HCT116 (cell line): ENCODE data around the gene CNBD2. TPM values are rescaled to one million over a fixed set of nuclear protein-coding genes. Genes with fewer than 3 reads are reported as not detected.

ENCODE experiments used
- ATAC-seq: fragments of 200-7000 bp; cut with Tn5 transposase; 2 replicates; pipeline ENCODE4 v1.9.1; 2020; ENCODE audit warnings: mild to moderate bottlenecking, moderate library complexity
- BruUV-seq: library from RNA; stranded (reverse); fragments of 400-500 nt; replicated peaks from 2 replicates; lab custom pipeline; 2021; lab: Mats Ljungman, UMichigan
- CTCF ChIA-PET: fragments of 300-600 bp; sonication (Branson Sonifier 250); formaldehyde crosslinking; loops from one replicate; lab custom pipeline; 2021; ENCODE audit warnings: antibody characterized with exemption; lab: Charles Lee
- POLR2A ChIA-PET: fragments of 300-600, 350-600 bp; sonication (Branson Sonifier 250); formaldehyde crosslinking; loops from one replicate; lab custom pipeline; 2021; ENCODE audit warnings: antibody characterized with exemption; lab: Charles Lee
- RAD21 ChIA-PET, 2 experiments: fragments of 300-600 bp; sonication (Branson Sonifier 250); formaldehyde crosslinking; loops; one replicate each; lab custom pipeline; 2023; ENCODE audit warnings: low total read pairs in 2 of 2; ENCODE audit not compliant: uncharacterized antibody in 2 of 2, unreplicated experiment in 2 of 2, low non-redundant PET in 1 of 2; lab: Charles Lee
- DNase-seq: peaks from one replicate; pipeline ENCODE4 v3.0.0-alpha.2; 2010; ENCODE audit warnings: low read depth, low spot score
- H2AFZ ChIP-seq: fragments of 200-600 bp; shearing (Covaris generic), sonication (generic); 2 replicates; pipeline ENCODE4 v1.6.1; 2017; ENCODE audit warnings: low read depth, mixed run types, mixed read lengths, antibody characterized with exemption, low read length; ENCODE audit not compliant: poor library complexity, severe bottlenecking
- H3K27ac ChIP-seq: 2 replicates; pipeline ENCODE4 v1.5.1; 2012; ENCODE audit warnings: low read depth, low read length
- H3K27me3 ChIP-seq: fragments of 200-600 bp; sonication (generic); 2 replicates; pipeline ENCODE4 v1.6.1; 2016; ENCODE audit warnings: mixed run types, low read length, mixed read lengths; ENCODE audit not compliant: insufficient read depth
- H3K36me3 ChIP-seq, 2 experiments: fragments of 200-500 bp in 1 of 2; fragments of 200-600 bp in 1 of 2; sonication (Bioruptor generic) in 1 of 2; sonication (generic) in 1 of 2; 2 replicates each; pipeline versions ENCODE4 v1.5.1 to v1.6.1; 2014 to 2016; ENCODE audit warnings: low read length in 2 of 2, inconsistent platforms in 1 of 2, mixed read lengths in 1 of 2, mixed run types in 1 of 2; ENCODE audit not compliant: insufficient read depth in 2 of 2, control insufficient read depth in 1 of 2
- H3K4me1 ChIP-seq, 2 experiments: fragments of 200-600 bp in 1 of 2; sonication (generic) in 1 of 2; 2 replicates each; pipeline versions ENCODE4 v1.5.1 to v1.6.1; 2012 to 2017; ENCODE audit warnings: low read length in 2 of 2, inconsistent platforms in 1 of 2, mild to moderate bottlenecking in 1 of 2, mixed read lengths in 1 of 2, mixed run types in 1 of 2, moderate library complexity in 1 of 2; ENCODE audit not compliant: insufficient read depth in 2 of 2, control insufficient read depth in 1 of 2
- H3K4me2 ChIP-seq: fragments of 200-600 bp; sonication (generic); 2 replicates; pipeline ENCODE4 v1.6.1; 2017; ENCODE audit warnings: mixed run types, low read length, mixed read lengths
- H3K4me3 ChIP-seq, 2 experiments: fragments of 200-600 bp in 1 of 2; sonication (generic) in 1 of 2; replicated peaks in 1 of 2; 2 replicates each; pipeline ENCODE4 v1.5.1; 2011 to 2016; ENCODE audit warnings: low read length in 2 of 2, control low read depth in 1 of 2, low read depth in 1 of 2, mild to moderate bottlenecking in 1 of 2, mixed read lengths in 1 of 2, mixed run types in 1 of 2
- H3K79me2 ChIP-seq: fragments of 200-600 bp; sonication (generic); 2 replicates; pipeline ENCODE4 v1.6.1; 2017; ENCODE audit warnings: mild to moderate bottlenecking, mixed run types, low read length, moderate library complexity, mixed read lengths; ENCODE audit not compliant: insufficient read depth
- H3K9ac ChIP-seq: fragments of 200-600 bp; sonication (generic); 2 replicates; pipeline ENCODE4 v1.6.1; 2016; ENCODE audit warnings: low read length, mixed read lengths
- H3K9me2 ChIP-seq: fragments of 200-600 bp; sonication (generic), shearing (Covaris generic); 2 replicates; pipeline ENCODE4 v1.6.1; 2017; ENCODE audit warnings: mixed run types, mild to moderate bottlenecking, moderate library complexity; ENCODE audit not compliant: insufficient read depth
- H3K9me3 ChIP-seq, 2 experiments: fragments of 200-500 bp in 1 of 2; fragments of 200-600 bp in 1 of 2; sonication (Bioruptor generic) in 1 of 2; sonication (generic) in 1 of 2; 2 replicates each; pipeline ENCODE4 v1.6.1; 2014 to 2017; ENCODE audit warnings: low read length in 2 of 2, mixed read lengths in 2 of 2, inconsistent platforms in 1 of 2, low read depth in 1 of 2, mild to moderate bottlenecking in 1 of 2, mixed run types in 1 of 2, moderate library complexity in 1 of 2; ENCODE audit not compliant: control insufficient read depth in 1 of 2, insufficient read depth in 1 of 2
- H4K20me1 ChIP-seq: fragments of 200-600 bp; sonication (generic), shearing (Covaris generic); 2 replicates; pipeline ENCODE4 v1.6.1; 2017; ENCODE audit warnings: mixed run types, mild to moderate bottlenecking, moderate library complexity; ENCODE audit not compliant: insufficient read depth
- CBX3 ChIP-seq: IDR thresholded peaks from 2 replicates; pipeline ENCODE4 v1.6.1; 2012; ENCODE audit warnings: low read depth
- CEBPB ChIP-seq: IDR thresholded peaks from 2 replicates; pipeline ENCODE4 v1.6.1; 2012; ENCODE audit warnings: low read depth
- EGR1 ChIP-seq: IDR thresholded peaks from 2 replicates; pipeline ENCODE4 v1.6.1; 2012; ENCODE audit warnings: low read depth
- ELF1 ChIP-seq: IDR thresholded peaks from 2 replicates; pipeline ENCODE4 v1.6.1; 2012; ENCODE audit warnings: low read depth, borderline replicate concordance
- EZH2 ChIP-seq: fragments of 200-600 bp; sonication (generic); IDR thresholded peaks from 2 replicates; pipeline ENCODE4 v1.6.1; 2017; ENCODE audit warnings: antibody characterized with exemption, mixed run types
- EZH2phosphoT487 ChIP-seq: fragments of 200-600 bp; IDR thresholded peaks from 2 replicates; pipeline ENCODE4 v1.6.1; 2018; ENCODE audit warnings: antibody characterized with exemption, borderline replicate concordance
- FOSL1 ChIP-seq: IDR thresholded peaks from 2 replicates; pipeline ENCODE4 v1.6.1; 2012; ENCODE audit warnings: low read depth
- JUND ChIP-seq: IDR thresholded peaks from 2 replicates; pipeline ENCODE4 v1.6.1; 2012
- RAD21 ChIP-seq: IDR thresholded peaks from 2 replicates; pipeline ENCODE4 v1.6.1; 2012; ENCODE audit warnings: low read depth, mild to moderate bottlenecking
- SIN3A ChIP-seq: IDR thresholded peaks from 2 replicates; pipeline ENCODE4 v1.6.1; 2012; ENCODE audit warnings: low read depth
- SRF ChIP-seq: IDR thresholded peaks from 2 replicates; pipeline ENCODE4 v1.6.1; 2012; ENCODE audit warnings: low read depth
- TCF7L2 ChIP-seq: IDR thresholded peaks from 2 replicates; pipeline ENCODE4 v1.7.0; 2011; ENCODE audit warnings: borderline replicate concordance, inconsistent platforms; ENCODE audit not compliant: insufficient read depth, insufficient read length; ENCODE audit errors: extremely low read depth
- YY1 ChIP-seq: IDR thresholded peaks from 2 replicates; pipeline ENCODE4 v1.6.1; 2011; ENCODE audit warnings: low read length, low read depth, moderate library complexity, mild to moderate bottlenecking; ENCODE audit not compliant: insufficient replicate concordance; ENCODE audit errors: extremely low read depth
- ZNF274 ChIP-seq: fragments of 200-500 bp; sonication (Bioruptor generic); IDR thresholded peaks from 2 replicates; pipeline ENCODE4 v1.6.1; 2014; ENCODE audit warnings: mild to moderate bottlenecking, low read depth, low read length, inconsistent platforms
- intact Hi-C: fragments of 100-400 bp; cut with micrococcal nuclease; formaldehyde crosslinking; loops from 2 replicates; pipeline ENCODE4 v1.10.0; 2022
- total RNA-seq: library from RNA; stranded (reverse); gene quantifications from one replicate; pipeline ENCODE4 v1.2.1, GENCODE V29; 2021; ENCODE audit not compliant: unreplicated experiment
- TF ChIP-seq, protein P1 (sequence below): IDR thresholded peaks from 2 replicates; pipeline ENCODE4 v1.6.1; 2012
- TF ChIP-seq, protein P2 (sequence below), 3 experiments: fragments of 200-600 bp in 1 of 3; sonication (generic) in 1 of 3; IDR thresholded peaks in 2 of 3; conservative IDR thresholded peaks in 1 of 3; 2 replicates each; pipeline ENCODE4 v1.5.1; 2012 to 2017; ENCODE audit warnings: low read depth in 2 of 3, low read length in 2 of 3, antibody characterized with exemption in 1 of 3, borderline replicate concordance in 1 of 3, control low read depth in 1 of 3, mild to moderate bottlenecking in 1 of 3, mixed read lengths in 1 of 3, mixed run types in 1 of 3, moderate library complexity in 1 of 3; ENCODE audit not compliant: insufficient read depth in 1 of 3
- TF ChIP-seq, protein P3 (sequence below): IDR thresholded peaks from 2 replicates; pipeline ENCODE4 v1.6.1; 2012; ENCODE audit warnings: low read depth
- TF ChIP-seq, protein P4 (sequence below): IDR thresholded peaks from 2 replicates; pipeline ENCODE4 v1.6.1; 2011; ENCODE audit warnings: mild to moderate bottlenecking, low read length, moderate library complexity; ENCODE audit not compliant: insufficient replicate concordance; ENCODE audit errors: extremely low read depth

Gene CNBD2
- total RNA-seq, 1 experiment from 2014 or later = 3.1 TPM

DNA sequence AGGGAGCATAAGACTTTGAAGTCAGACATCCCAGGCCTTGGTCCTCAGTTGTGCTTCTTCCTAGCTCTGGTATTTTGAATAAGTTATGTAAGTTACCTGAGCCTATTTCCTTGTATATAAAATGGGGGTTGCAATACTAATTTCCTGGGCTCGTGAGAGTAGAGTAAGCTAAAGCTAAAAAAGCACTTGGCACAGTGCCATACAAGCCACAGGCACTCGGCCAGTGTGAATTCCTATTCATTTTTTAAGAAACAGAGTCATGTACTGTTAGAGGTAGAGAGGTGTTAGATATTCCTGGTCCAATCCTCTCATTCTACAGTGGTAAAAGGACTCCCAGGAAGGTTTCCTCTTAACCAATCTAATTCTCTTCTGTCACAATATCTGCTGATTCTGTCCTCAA, 106.6 kb downstream of the CNBD2 start:
- no peak for TF ChIP-seq EGR1
- no peak for TF ChIP-seq ELF1
- TF ChIP-seq, protein P1, sequence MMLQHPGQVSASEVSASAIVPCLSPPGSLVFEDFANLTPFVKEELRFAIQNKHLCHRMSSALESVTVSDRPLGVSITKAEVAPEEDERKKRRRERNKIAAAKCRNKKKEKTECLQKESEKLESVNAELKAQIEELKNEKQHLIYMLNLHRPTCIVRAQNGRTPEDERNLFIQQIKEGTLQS = no peak
- TF ChIP-seq ZNF274 = no peak
- TF ChIP-seq SIN3A = no peak
- no peak for TF ChIP-seq RAD21
- no peak for TF ChIP-seq TCF7L2
- TF ChIP-seq, protein P2, sequence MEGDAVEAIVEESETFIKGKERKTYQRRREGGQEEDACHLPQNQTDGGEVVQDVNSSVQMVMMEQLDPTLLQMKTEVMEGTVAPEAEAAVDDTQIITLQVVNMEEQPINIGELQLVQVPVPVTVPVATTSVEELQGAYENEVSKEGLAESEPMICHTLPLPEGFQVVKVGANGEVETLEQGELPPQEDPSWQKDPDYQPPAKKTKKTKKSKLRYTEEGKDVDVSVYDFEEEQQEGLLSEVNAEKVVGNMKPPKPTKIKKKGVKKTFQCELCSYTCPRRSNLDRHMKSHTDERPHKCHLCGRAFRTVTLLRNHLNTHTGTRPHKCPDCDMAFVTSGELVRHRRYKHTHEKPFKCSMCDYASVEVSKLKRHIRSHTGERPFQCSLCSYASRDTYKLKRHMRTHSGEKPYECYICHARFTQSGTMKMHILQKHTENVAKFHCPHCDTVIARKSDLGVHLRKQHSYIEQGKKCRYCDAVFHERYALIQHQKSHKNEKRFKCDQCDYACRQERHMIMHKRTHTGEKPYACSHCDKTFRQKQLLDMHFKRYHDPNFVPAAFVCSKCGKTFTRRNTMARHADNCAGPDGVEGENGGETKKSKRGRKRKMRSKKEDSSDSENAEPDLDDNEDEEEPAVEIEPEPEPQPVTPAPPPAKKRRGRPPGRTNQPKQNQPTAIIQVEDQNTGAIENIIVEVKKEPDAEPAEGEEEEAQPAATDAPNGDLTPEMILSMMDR (IDR thresholded peaks at IDR 0.05 in 2 of 3, conservative IDR thresholded peaks at IDR 0.05 in 1 of 3; ENCODE audit: borderline replicate concordance in 1 of 3, insufficient read depth in 1 of 3, low read depth in 2 of 3, low read length in 2 of 3) = no peak
- TF ChIP-seq YY1 = no peak
- TF ChIP-seq CBX3 = no peak
- no peak for TF ChIP-seq EZH2
- TF ChIP-seq CEBPB = no peak
- TF ChIP-seq, protein P3, sequence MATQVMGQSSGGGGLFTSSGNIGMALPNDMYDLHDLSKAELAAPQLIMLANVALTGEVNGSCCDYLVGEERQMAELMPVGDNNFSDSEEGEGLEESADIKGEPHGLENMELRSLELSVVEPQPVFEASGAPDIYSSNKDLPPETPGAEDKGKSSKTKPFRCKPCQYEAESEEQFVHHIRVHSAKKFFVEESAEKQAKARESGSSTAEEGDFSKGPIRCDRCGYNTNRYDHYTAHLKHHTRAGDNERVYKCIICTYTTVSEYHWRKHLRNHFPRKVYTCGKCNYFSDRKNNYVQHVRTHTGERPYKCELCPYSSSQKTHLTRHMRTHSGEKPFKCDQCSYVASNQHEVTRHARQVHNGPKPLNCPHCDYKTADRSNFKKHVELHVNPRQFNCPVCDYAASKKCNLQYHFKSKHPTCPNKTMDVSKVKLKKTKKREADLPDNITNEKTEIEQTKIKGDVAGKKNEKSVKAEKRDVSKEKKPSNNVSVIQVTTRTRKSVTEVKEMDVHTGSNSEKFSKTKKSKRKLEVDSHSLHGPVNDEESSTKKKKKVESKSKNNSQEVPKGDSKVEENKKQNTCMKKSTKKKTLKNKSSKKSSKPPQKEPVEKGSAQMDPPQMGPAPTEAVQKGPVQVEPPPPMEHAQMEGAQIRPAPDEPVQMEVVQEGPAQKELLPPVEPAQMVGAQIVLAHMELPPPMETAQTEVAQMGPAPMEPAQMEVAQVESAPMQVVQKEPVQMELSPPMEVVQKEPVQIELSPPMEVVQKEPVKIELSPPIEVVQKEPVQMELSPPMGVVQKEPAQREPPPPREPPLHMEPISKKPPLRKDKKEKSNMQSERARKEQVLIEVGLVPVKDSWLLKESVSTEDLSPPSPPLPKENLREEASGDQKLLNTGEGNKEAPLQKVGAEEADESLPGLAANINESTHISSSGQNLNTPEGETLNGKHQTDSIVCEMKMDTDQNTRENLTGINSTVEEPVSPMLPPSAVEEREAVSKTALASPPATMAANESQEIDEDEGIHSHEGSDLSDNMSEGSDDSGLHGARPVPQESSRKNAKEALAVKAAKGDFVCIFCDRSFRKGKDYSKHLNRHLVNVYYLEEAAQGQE = no peak
- no peak for TF ChIP-seq JUND
- TF ChIP-seq EZH2phosphoT487 = no peak
- no peak for TF ChIP-seq SRF
- TF ChIP-seq FOSL1 = no peak
- TF ChIP-seq, protein P4, sequence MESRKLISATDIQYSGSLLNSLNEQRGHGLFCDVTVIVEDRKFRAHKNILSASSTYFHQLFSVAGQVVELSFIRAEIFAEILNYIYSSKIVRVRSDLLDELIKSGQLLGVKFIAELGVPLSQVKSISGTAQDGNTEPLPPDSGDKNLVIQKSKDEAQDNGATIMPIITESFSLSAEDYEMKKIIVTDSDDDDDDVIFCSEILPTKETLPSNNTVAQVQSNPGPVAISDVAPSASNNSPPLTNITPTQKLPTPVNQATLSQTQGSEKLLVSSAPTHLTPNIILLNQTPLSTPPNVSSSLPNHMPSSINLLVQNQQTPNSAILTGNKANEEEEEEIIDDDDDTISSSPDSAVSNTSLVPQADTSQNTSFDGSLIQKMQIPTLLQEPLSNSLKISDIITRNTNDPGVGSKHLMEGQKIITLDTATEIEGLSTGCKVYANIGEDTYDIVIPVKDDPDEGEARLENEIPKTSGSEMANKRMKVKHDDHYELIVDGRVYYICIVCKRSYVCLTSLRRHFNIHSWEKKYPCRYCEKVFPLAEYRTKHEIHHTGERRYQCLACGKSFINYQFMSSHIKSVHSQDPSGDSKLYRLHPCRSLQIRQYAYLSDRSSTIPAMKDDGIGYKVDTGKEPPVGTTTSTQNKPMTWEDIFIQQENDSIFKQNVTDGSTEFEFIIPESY = no peak
- Histone ChIP-seq H3K9me2 (no peaks in the 10 kb centered on the region), H3K27ac (no peak overlapping the region), H3K27me3 (no peaks in the 10 kb centered on the region), H3K4me1 (peaks cover 9 to 32% of the 10 kb centered on the region in 2 experiments; a peak in 3 of 4 replicates), H2AFZ (peak overlapping the region; percentile 76), H3K79me2 (no peaks in the 10 kb centered on the region), H3K36me3 (no peaks in the 10 kb centered on the region), H3K4me3 (no peak overlapping the region), H4K20me1 (no peaks in the 10 kb centered on the region), H3K4me2 (no peak overlapping the region), H3K9ac (no peak overlapping the region), H3K9me3 (no peaks in the 10 kb centered on the region)
- CTCF ChIA-PET = interaction anchor here (0.9 kb wide), 1 partner anchor 82 kb away, joined by 5 read pairs; no protein-coding TSS in a partner anchor
- POLR2A ChIA-PET = interaction anchor here (0.6 to 2.2 kb wide), 2 partner anchors 11 to 55 kb away, joined by 4 to 8 read pairs; no protein-coding TSS in a partner anchor
- RAD21 ChIA-PET = no interaction called here
- no TSS peak for BruUV-seq
- ATAC-seq = no peak
- intact Hi-C loops = no loop called here
- no peak for DNase-seq
